H1 (cell line): ENCODE results near the gene C2orf42. TPM values are rescaled to one million over a fixed set of nuclear protein-coding genes. Genes with fewer than 3 reads are reported as not detected.

Experiments used
- polyA plus RNA-seq, 7 experiments: library from polyadenylated mRNA; depleted of rRNA in 3 of 7; stranded (reverse) in 5 of 7; unstranded in 2 of 7; fragments of >200 nt in 5 of 7; fragments of 200-250 nt in 2 of 7; gene quantifications; 1 replicate in 5 of 7; 2 replicates in 1 of 7; 4 replicates in 1 of 7; pipeline versions ENCODE4 v1.2.1 to v1.2.3, GENCODE V29; 2011 to 2013; ENCODE audit warnings: missing spikeins in 2 of 7, mixed read lengths in 2 of 7
- total RNA-seq: library from RNA; stranded (reverse); fragmentation: NEBNext Ultra II Directional; extraction: Animal tissue kit (Norgen Biotek cat#: 25700); gene quantifications from 2 replicates; pipeline ENCODE4 v1.2.1, GENCODE V29; 2021
- TF ChIP-seq, protein P1 (sequence below): fragments of 300-600 bp; sonication (generic); IDR thresholded peaks from 2 replicates; pipeline ENCODE4 v1.7.1; 2012; ENCODE audit warnings: low read length, moderate library complexity, mild to moderate bottlenecking, inconsistent platforms; ENCODE audit not compliant: insufficient replicate concordance

The C2orf42 gene
- total and polyA plus RNA-seq, 2 of the 8 experiments (the other 6 are each of a cell fraction or from before 2014, with no cell fraction given) = 3.9 to 10.7 TPM

DNA sequence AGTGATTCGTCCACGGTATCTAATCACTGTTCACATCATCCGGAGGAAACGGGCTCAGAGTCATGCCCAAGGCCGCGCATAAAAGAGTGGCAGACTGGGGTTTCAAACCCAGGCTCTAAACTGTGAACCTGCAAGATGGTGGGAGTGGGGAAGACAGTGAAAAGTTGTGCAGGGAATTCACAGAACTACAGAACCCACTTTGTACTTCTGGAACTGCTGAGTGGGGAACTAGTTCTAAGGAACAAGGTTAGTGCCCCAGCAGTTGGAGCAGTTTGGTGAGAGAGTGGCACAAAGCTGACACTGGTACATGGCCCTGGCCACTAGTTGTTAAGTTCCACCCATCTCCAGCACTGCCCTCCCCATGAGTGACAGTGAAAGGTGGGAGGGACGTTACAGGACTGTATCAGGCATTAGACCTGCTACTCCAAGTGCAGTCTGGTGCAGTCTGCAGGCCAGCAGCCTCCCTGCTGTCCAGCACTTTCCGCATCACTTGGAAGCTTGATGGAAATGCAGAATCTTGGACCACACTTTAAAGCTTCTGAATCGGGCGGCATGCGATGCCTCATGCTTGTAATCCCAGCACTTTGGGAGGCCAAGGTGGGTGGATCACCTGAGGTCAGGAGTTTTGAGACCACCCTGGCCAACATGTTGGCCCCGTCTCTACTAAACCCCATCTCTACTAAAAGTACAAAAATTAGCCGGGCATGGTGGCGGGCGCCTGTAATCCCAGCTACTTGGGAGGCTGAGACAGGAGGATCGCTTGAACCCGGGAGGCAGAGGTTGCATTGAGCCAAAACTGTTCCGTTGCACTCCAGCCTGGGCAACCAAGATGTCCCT is 47.3 kb downstream of the C2orf42 start (continued):
- TF ChIP-seq, protein P1, sequence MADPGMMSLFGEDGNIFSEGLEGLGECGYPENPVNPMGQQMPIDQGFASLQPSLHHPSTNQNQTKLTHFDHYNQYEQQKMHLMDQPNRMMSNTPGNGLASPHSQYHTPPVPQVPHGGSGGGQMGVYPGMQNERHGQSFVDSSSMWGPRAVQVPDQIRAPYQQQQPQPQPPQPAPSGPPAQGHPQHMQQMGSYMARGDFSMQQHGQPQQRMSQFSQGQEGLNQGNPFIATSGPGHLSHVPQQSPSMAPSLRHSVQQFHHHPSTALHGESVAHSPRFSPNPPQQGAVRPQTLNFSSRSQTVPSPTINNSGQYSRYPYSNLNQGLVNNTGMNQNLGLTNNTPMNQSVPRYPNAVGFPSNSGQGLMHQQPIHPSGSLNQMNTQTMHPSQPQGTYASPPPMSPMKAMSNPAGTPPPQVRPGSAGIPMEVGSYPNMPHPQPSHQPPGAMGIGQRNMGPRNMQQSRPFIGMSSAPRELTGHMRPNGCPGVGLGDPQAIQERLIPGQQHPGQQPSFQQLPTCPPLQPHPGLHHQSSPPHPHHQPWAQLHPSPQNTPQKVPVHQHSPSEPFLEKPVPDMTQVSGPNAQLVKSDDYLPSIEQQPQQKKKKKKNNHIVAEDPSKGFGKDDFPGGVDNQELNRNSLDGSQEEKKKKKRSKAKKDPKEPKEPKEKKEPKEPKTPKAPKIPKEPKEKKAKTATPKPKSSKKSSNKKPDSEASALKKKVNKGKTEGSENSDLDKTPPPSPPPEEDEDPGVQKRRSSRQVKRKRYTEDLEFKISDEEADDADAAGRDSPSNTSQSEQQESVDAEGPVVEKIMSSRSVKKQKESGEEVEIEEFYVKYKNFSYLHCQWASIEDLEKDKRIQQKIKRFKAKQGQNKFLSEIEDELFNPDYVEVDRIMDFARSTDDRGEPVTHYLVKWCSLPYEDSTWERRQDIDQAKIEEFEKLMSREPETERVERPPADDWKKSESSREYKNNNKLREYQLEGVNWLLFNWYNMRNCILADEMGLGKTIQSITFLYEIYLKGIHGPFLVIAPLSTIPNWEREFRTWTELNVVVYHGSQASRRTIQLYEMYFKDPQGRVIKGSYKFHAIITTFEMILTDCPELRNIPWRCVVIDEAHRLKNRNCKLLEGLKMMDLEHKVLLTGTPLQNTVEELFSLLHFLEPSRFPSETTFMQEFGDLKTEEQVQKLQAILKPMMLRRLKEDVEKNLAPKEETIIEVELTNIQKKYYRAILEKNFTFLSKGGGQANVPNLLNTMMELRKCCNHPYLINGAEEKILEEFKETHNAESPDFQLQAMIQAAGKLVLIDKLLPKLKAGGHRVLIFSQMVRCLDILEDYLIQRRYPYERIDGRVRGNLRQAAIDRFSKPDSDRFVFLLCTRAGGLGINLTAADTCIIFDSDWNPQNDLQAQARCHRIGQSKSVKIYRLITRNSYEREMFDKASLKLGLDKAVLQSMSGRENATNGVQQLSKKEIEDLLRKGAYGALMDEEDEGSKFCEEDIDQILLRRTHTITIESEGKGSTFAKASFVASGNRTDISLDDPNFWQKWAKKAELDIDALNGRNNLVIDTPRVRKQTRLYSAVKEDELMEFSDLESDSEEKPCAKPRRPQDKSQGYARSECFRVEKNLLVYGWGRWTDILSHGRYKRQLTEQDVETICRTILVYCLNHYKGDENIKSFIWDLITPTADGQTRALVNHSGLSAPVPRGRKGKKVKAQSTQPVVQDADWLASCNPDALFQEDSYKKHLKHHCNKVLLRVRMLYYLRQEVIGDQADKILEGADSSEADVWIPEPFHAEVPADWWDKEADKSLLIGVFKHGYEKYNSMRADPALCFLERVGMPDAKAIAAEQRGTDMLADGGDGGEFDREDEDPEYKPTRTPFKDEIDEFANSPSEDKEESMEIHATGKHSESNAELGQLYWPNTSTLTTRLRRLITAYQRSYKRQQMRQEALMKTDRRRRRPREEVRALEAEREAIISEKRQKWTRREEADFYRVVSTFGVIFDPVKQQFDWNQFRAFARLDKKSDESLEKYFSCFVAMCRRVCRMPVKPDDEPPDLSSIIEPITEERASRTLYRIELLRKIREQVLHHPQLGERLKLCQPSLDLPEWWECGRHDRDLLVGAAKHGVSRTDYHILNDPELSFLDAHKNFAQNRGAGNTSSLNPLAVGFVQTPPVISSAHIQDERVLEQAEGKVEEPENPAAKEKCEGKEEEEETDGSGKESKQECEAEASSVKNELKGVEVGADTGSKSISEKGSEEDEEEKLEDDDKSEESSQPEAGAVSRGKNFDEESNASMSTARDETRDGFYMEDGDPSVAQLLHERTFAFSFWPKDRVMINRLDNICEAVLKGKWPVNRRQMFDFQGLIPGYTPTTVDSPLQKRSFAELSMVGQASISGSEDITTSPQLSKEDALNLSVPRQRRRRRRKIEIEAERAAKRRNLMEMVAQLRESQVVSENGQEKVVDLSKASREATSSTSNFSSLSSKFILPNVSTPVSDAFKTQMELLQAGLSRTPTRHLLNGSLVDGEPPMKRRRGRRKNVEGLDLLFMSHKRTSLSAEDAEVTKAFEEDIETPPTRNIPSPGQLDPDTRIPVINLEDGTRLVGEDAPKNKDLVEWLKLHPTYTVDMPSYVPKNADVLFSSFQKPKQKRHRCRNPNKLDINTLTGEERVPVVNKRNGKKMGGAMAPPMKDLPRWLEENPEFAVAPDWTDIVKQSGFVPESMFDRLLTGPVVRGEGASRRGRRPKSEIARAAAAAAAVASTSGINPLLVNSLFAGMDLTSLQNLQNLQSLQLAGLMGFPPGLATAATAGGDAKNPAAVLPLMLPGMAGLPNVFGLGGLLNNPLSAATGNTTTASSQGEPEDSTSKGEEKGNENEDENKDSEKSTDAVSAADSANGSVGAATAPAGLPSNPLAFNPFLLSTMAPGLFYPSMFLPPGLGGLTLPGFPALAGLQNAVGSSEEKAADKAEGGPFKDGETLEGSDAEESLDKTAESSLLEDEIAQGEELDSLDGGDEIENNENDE = no peak
